Measurements from ENCODE around the gene OOEP. TPM values are rescaled to one million over a fixed set of nuclear protein-coding genes. Genes with fewer than 3 reads are reported as not detected.

Gene OOEP
- total RNA-seq, result not detected in 3 replicates

DNA sequence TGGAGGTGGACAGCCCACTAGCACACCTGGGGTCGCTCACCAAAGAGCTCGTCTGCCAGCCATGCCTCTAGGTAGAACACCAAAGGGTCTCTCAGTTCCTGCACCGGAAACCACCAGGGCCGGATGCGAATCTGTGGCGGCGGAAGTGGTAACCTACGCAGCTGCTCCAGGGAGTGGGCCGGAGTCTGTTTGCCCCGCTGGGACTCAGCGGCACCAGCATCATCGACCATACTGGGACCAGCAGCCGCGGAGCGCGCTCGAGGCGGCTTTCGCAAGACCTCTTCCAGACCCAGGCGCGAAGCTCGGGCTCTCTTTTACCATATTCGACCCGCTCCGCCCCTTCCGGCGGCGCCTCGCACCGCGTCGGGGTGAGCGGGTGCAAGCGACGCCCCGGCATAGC, at the start of gene OOEP:
Gene OOEP (minus strand): TSS at position 335 of the 400 bp plus-strand sequence. CDS start 105 bp downstream, at position 230.
- no peak within 1 kb of the TSS for H3K4me3 Mint-ChIP-seq
- H3K4me1 Mint-ChIP-seq, result no peaks in the 10 kb centered on the region
- TF ChIP-seq, protein P1, sequence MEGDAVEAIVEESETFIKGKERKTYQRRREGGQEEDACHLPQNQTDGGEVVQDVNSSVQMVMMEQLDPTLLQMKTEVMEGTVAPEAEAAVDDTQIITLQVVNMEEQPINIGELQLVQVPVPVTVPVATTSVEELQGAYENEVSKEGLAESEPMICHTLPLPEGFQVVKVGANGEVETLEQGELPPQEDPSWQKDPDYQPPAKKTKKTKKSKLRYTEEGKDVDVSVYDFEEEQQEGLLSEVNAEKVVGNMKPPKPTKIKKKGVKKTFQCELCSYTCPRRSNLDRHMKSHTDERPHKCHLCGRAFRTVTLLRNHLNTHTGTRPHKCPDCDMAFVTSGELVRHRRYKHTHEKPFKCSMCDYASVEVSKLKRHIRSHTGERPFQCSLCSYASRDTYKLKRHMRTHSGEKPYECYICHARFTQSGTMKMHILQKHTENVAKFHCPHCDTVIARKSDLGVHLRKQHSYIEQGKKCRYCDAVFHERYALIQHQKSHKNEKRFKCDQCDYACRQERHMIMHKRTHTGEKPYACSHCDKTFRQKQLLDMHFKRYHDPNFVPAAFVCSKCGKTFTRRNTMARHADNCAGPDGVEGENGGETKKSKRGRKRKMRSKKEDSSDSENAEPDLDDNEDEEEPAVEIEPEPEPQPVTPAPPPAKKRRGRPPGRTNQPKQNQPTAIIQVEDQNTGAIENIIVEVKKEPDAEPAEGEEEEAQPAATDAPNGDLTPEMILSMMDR (IDR thresholded peaks at IDR 0.05; ENCODE audit: unreplicated experiment), result no peak
- no peak for DNase-seq (ENCODE audit: low spot score in 2 of 2, unreplicated experiment in 2 of 2)
- H3K27ac Mint-ChIP-seq, result no peak within 1 kb of the TSS
- H3K9me3 Mint-ChIP-seq, result peaks cover 3% of the 10 kb centered on the region
- H3K27me3 Mint-ChIP-seq (ENCODE audit: low read depth), result no peaks in the 10 kb centered on the region
- H3K36me3 Mint-ChIP-seq, result no peaks in the 10 kb centered on the region

DNA sequence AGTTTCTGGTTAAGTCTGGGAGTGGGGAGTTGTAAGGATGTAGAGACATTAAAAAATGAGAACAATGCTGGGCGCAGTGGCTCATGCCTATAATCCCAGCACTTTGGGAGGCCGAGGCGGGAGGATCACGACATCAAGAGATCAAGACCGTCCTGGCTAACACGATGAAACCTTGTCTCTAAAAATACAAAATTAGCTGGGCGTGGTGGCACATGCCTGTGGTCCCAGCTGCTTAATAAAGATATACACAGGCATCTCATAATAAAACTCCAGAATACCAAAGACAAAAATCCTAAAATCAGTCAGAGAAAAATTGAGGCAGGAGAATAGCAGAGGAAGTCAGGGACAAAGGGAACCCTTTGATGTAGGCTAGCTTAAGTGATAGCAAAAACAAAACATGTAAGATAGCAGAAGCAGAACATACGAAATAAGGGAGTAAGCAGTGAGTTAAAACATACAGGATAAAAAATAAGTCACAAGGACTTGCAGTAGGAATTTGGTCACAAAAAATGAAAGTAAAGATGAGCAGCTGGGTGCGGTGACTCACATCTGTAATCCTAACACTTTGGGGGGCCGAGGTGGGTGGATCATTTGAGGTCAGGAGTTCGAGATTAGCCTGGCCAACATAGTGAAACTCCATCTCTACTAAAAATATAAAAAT, 48.5 kb upstream of the OOEP start:
- Mint-ChIP-seq H3K4me1 (peaks cover 3% of the 10 kb centered on the region), H3K4me3 (no peak overlapping the region), H3K27ac (no peak overlapping the region), H3K9me3 (no peaks in the 10 kb centered on the region), H3K36me3 (no peaks in the 10 kb centered on the region), H3K27me3 (ENCODE audit: low read depth) (no peaks in the 10 kb centered on the region)
- no peak for DNase-seq (ENCODE audit: low spot score in 2 of 2, unreplicated experiment in 2 of 2)
- TF ChIP-seq, protein P1 (IDR thresholded peaks at IDR 0.05; ENCODE audit: unreplicated experiment), result no peak

DNA sequence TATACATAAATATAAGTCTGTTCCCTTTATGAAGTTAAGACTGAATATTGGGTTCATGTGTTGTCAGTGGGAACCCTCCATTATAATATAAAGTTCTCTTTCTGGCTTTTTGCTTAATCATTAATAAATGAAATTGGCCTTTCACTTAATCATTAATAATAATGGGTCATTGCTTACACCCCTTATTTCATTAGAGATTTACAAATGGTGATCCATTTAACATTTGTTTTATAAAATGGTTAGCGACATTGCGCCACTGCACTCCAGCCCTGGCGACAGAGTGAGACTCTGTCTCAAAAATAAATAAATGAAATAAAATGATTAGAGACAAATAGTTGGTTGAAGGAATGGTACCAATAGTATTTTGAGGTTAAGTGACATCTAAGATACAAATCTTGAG, 43.4 kb upstream of the OOEP start:
- DNase-seq (ENCODE audit: low spot score in 2 of 2, unreplicated experiment in 2 of 2), result no peak
- Mint-ChIP-seq H3K27ac (no peak overlapping the region), H3K36me3 (no peaks in the 10 kb centered on the region), H3K9me3 (no peaks in the 10 kb centered on the region), H3K27me3 (ENCODE audit: low read depth) (no peaks in the 10 kb centered on the region), H3K4me3 (no peak overlapping the region), H3K4me1 (no peaks in the 10 kb centered on the region)
- TF ChIP-seq, protein P1 (IDR thresholded peaks at IDR 0.05; ENCODE audit: unreplicated experiment), result no peak

DNA sequence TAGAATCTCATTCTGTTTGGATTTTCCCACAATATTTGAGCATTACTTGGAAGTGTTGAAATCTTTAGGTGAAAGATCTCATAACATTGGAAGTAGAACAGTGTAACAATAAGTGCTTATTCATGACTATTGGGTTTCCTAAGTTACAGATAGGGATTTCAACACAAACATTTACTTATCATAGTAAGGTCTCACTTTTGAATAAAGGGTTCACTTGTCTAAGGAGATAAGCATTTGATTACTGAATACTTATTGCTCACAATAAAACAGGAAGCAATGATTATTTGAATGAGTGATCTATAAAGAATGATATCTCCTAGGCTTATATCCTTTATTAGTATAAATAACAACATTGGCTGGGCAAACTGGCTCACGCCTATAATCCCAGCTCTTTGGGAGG, 39.7 kb upstream of the OOEP start:
- no peak for DNase-seq (ENCODE audit: low spot score in 2 of 2, unreplicated experiment in 2 of 2)
- H3K4me1 Mint-ChIP-seq, result no peaks in the 10 kb centered on the region
- no peaks in the 10 kb centered on the region for H3K36me3 Mint-ChIP-seq
- no peak overlapping the region for H3K4me3 Mint-ChIP-seq
- H3K27ac Mint-ChIP-seq, result no peak overlapping the region
- no peaks in the 10 kb centered on the region for H3K27me3 Mint-ChIP-seq (ENCODE audit: low read depth)
- TF ChIP-seq, protein P1 (IDR thresholded peaks at IDR 0.05; ENCODE audit: unreplicated experiment), result no peak
- no peaks in the 10 kb centered on the region for H3K9me3 Mint-ChIP-seq

DNA sequence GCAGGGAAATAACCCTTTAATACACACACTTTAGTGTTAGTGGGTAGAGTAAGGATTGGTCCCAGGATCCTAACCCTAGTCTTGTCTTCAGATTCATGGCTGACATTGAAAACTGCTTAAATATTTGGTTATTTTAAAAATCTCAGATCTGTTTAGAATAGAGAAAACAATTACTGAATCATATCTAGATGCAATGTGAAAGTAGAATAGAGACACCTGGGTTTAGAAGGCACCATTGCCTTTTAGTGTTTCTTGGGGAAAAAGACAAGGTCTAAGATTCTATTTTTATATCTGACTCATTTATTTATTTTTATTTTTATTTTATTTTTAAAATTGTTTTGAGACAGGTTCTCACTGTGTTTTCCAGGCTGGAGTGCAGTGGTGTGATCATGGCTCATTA, 31.0 kb upstream of the OOEP start:
- H3K4me1 Mint-ChIP-seq, result no peaks in the 10 kb centered on the region
- H3K27ac Mint-ChIP-seq, result no peak overlapping the region
- H3K4me3 Mint-ChIP-seq, result no peak overlapping the region
- no peaks in the 10 kb centered on the region for H3K9me3 Mint-ChIP-seq
- TF ChIP-seq, protein P1 (IDR thresholded peaks at IDR 0.05; ENCODE audit: unreplicated experiment), result no peak
- H3K36me3 Mint-ChIP-seq, result no peaks in the 10 kb centered on the region
- no peaks in the 10 kb centered on the region for H3K27me3 Mint-ChIP-seq (ENCODE audit: low read depth)
- no peak for DNase-seq (ENCODE audit: low spot score in 2 of 2, unreplicated experiment in 2 of 2)

All from mesothelial cell of epicardium (in vitro differentiated cells).